CD8-positive, alpha-beta memory T cell (primary cell): ENCODE data around the gene DNAH11. TPM values are rescaled to one million over a fixed set of nuclear protein-coding genes. Genes with fewer than 3 reads are reported as not detected.

ENCODE experiments used
- CTCF ChIA-PET: fragments of 350-600 bp; sonication (Branson Sonifier 250); formaldehyde crosslinking; loops from one replicate; lab custom pipeline; 2021; ENCODE audit warnings: antibody characterized with exemption; lab: Charles Lee
- POLR2A ChIA-PET: fragments of 350-600 bp; sonication (Branson Sonifier 250); formaldehyde crosslinking; loops from one replicate; lab custom pipeline; 2021; ENCODE audit warnings: antibody characterized with exemption; lab: Charles Lee
- DNase-seq, 5 donors: peaks; one replicate each; pipeline versions ENCODE4 v3.0.0 to v3.0.0-alpha.2; 2020 to 2022; ENCODE audit warnings: mixed read lengths in 1 of 5
- H3K27ac ChIP-seq: one replicate; pipeline ENCODE4 v1.7.0; 2013; ENCODE audit warnings: low read depth, mild to moderate bottlenecking, low read length, moderate library complexity
- H3K27me3 ChIP-seq: 2 replicates; pipeline ENCODE4 v1.7.0; 2013; ENCODE audit warnings: low read length, mild to moderate bottlenecking; ENCODE audit not compliant: insufficient read depth, poor library complexity, severe bottlenecking
- H3K36me3 ChIP-seq: 2 replicates; pipeline ENCODE4 v1.7.0; 2013; ENCODE audit warnings: mild to moderate bottlenecking, low read length, moderate library complexity; ENCODE audit not compliant: insufficient read depth
- H3K4me1 ChIP-seq: 2 replicates; pipeline ENCODE4 v1.7.0; 2013; ENCODE audit warnings: mild to moderate bottlenecking, low read length, moderate library complexity; ENCODE audit not compliant: insufficient read depth
- H3K4me3 ChIP-seq: 2 replicates; pipeline ENCODE4 v1.7.0; 2013; ENCODE audit warnings: mild to moderate bottlenecking, low read length
- H3K9me3 ChIP-seq: 2 replicates; pipeline ENCODE4 v1.7.0; 2013; ENCODE audit warnings: mild to moderate bottlenecking, low read length
- H3K27ac Mint-ChIP-seq, 8 donors: one replicate each; pipeline ENCODE4 v1.8.0; 2020 to 2021; ENCODE audit warnings: mixed read lengths in 8 of 8, mild to moderate bottlenecking in 6 of 8, inconsistent platforms in 3 of 8, moderate library complexity in 3 of 8
- H3K27me3 Mint-ChIP-seq, 2 donors: one replicate each; pipeline ENCODE4 v1.8.0; 2020 to 2021; ENCODE audit warnings: mixed read lengths in 2 of 2, mild to moderate bottlenecking in 1 of 2, moderate library complexity in 1 of 2
- H3K36me3 Mint-ChIP-seq, 3 donors: one replicate each; pipeline ENCODE4 v1.8.0; 2020 to 2021; ENCODE audit warnings: mixed read lengths in 3 of 3, inconsistent platforms in 1 of 3, mild to moderate bottlenecking in 1 of 3
- H3K4me1 Mint-ChIP-seq, 3 donors: one replicate each; pipeline ENCODE4 v1.8.0; 2020 to 2021; ENCODE audit warnings: mixed read lengths in 3 of 3, inconsistent platforms in 1 of 3, mild to moderate bottlenecking in 1 of 3
- H3K4me3 Mint-ChIP-seq, 7 donors: one replicate each; pipeline ENCODE4 v1.8.0; 2020 to 2021; ENCODE audit warnings: mixed read lengths in 7 of 7, mild to moderate bottlenecking in 6 of 7, moderate library complexity in 4 of 7, inconsistent platforms in 2 of 7
- H3K9me3 Mint-ChIP-seq, 5 donors: one replicate each; pipeline ENCODE4 v1.8.0; 2020 to 2022; ENCODE audit warnings: mixed read lengths in 5 of 5, mild to moderate bottlenecking in 3 of 5, moderate library complexity in 2 of 5, inconsistent platforms in 1 of 5
- polyA plus RNA-seq: library from polyadenylated mRNA; unstranded; fragments of 300-500 nt; fragmentation: Illumina TruSeq; gene quantifications from one replicate; pipeline ENCODE4 v1.2.3, GENCODE V29; 2021
- total RNA-seq, 2 experiments: library from RNA; stranded (reverse); gene quantifications; one replicate each; pipeline ENCODE4 v1.2.3, GENCODE V29; 2021

Gene DNAH11
- total and polyA plus RNA-seq, 3 experiments from 2014 or later: 0.02 TPM; not detected in 2

DNA sequence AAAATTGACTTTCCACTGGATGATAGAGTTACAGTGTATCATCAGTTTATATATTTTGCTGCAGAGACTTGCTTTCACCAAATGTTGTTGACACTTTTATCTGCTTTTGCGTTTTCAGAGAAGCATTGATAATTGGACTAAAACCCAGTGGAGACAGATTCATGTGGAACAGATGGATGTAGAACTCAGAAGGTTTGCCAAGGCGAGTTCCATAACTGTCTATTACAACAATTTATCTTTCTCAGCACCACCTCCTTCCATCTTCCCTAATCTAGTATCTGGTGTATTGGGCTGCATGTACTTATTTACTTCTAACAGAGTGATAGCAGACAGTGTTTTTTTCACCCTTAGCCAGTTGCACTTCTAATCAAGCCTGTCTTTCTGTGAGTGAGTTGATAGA is 73.3 kb downstream of the DNAH11 start:
- Mint-ChIP-seq H3K9me3 (peaks cover 0 to 6% (median 0%) of the 10 kb centered on the region in 5 donors), H3K4me1 (no peaks in the 10 kb centered on the region), H3K27me3 (peaks cover 7 to 16% of the 10 kb centered on the region in 2 donors), H3K36me3 (no peaks in the 10 kb centered on the region), H3K27ac (no peak overlapping the region), H3K4me3 (no peak overlapping the region)
- H3K9me3 ChIP-seq: no peaks in the 10 kb centered on the region
- no peak overlapping the region for H3K27ac ChIP-seq
- H3K27me3 ChIP-seq: no peaks in the 10 kb centered on the region
- no peaks in the 10 kb centered on the region for H3K4me1 ChIP-seq
- POLR2A ChIA-PET: no interaction called here
- no peak for DNase-seq
- no peaks in the 10 kb centered on the region for H3K36me3 ChIP-seq
- CTCF ChIA-PET: no interaction called here
- H3K4me3 ChIP-seq: no peak overlapping the region

DNA sequence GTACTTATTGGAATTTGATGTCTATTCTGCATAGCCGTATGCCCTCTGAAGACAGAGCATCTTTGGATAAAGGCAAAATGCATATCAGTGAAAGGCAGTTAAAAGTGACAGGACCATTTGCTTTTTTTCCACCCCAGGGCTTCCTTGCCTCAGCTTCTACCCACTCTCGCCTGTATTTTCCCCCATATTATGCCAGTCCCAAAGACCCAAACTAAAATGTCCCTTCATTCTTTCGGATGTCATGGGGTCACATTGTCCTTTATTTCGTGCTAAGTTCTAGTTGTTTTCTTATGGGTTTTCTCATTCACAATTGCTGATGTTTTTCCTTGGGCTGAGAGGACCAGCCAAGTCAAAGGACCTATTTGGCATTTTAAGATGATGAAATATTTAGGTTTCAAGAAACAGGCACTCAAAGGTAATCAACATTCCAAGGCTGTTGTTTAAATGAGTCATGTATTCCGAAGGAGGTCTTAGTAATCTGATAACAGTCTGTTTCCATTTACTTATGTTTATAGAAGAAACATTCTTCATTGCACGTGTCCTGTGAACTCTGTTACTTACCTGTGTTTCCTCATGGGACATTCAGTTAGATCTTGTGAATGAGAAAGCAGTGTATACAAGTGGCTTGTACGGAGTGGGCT is 74.1 kb downstream of the DNAH11 start:
- Mint-ChIP-seq H3K27me3 (peaks cover 8 to 16% of the 10 kb centered on the region in 2 donors), H3K4me3 (no peak overlapping the region), H3K4me1 (no peaks in the 10 kb centered on the region), H3K9me3 (peaks cover 0 to 6% (median 0%) of the 10 kb centered on the region in 5 donors), H3K36me3 (no peaks in the 10 kb centered on the region), H3K27ac (peak overlapping the region in 1 of 8 donors; percentile 9)
- POLR2A ChIA-PET: no interaction called here
- DNase-seq: no peak
- Histone ChIP-seq H3K27ac (no peak overlapping the region), H3K36me3 (no peaks in the 10 kb centered on the region), H3K4me1 (no peaks in the 10 kb centered on the region), H3K4me3 (no peak overlapping the region), H3K27me3 (no peaks in the 10 kb centered on the region), H3K9me3 (no peaks in the 10 kb centered on the region)
- CTCF ChIA-PET: no interaction called here

DNA sequence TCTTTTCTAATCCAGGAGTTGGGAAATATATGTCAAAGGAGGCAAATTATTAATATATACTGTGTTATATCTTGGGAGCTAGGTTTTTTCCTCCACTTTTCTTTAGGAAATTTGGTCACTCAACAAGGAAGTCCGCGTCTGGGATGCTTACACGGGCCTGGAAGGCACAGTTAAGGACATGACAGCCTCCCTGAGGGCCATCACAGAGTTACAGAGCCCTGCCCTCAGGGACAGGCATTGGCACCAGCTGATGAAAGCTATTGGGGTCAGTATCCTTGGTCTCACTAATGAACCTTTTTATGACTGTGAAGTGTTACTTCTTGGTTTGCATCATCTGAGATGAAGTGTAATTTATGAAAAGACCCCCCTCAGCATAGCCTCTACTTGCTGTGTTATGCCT is 74.7 kb downstream of the DNAH11 start:
- H3K4me3 ChIP-seq: no peak overlapping the region
- H3K9me3 Mint-ChIP-seq: peaks cover 0 to 6% (median 0%) of the 10 kb centered on the region in 5 donors
- no peaks in the 10 kb centered on the region for H3K9me3 ChIP-seq
- peaks cover 8 to 16% of the 10 kb centered on the region in 2 donors for H3K27me3 Mint-ChIP-seq
- DNase-seq: no peak
- H3K4me1 Mint-ChIP-seq: no peaks in the 10 kb centered on the region
- no peaks in the 10 kb centered on the region for H3K36me3 Mint-ChIP-seq
- ChIA-PET POLR2A (no interaction called here), CTCF (no interaction called here)
- no peaks in the 10 kb centered on the region for H3K4me1 ChIP-seq
- H3K4me3 Mint-ChIP-seq: no peak overlapping the region
- peak overlapping the region in 2 of 8 donors; percentile 9 to 29 for H3K27ac Mint-ChIP-seq
- H3K27me3 ChIP-seq: no peaks in the 10 kb centered on the region
- H3K27ac ChIP-seq: no peak overlapping the region
- H3K36me3 ChIP-seq: no peaks in the 10 kb centered on the region

DNA sequence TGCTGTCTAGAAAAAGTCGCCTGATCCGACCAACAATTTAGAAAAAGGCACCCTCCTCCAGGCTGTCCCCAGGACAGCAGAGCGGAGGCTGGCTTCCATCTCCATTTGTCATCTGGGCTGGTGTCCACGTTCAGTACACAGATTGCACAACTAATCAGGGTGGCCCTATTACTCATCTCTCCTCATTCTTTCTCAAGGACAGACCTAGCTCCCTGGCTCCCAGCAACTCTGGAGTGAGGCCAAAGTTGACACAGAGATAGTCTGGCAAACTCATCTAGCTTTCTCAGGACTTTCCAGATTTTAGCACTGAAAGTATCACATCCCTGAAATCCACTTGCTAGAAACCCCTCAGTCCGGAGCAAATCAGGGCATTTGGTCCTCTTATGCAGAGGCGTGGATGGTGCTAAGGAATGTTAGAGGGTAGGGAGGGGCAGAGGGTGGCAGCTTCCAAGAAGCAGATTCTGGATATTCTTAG is 75.1 kb downstream of the DNAH11 start:
- Mint-ChIP-seq H3K27ac (peak overlapping the region in 1 of 8 donors; percentile 29), H3K36me3 (no peaks in the 10 kb centered on the region), H3K4me3 (no peak overlapping the region), H3K9me3 (peaks cover 0 to 6% (median 0%) of the 10 kb centered on the region in 5 donors), H3K4me1 (no peaks in the 10 kb centered on the region), H3K27me3 (peaks cover 8 to 16% of the 10 kb centered on the region in 2 donors)
- ChIA-PET CTCF (no interaction called here), POLR2A (no interaction called here)
- Histone ChIP-seq H3K27ac (no peak overlapping the region), H3K27me3 (no peaks in the 10 kb centered on the region), H3K36me3 (no peaks in the 10 kb centered on the region), H3K4me1 (no peaks in the 10 kb centered on the region), H3K4me3 (no peak overlapping the region), H3K9me3 (no peaks in the 10 kb centered on the region)
- DNase-seq: no peak

DNA sequence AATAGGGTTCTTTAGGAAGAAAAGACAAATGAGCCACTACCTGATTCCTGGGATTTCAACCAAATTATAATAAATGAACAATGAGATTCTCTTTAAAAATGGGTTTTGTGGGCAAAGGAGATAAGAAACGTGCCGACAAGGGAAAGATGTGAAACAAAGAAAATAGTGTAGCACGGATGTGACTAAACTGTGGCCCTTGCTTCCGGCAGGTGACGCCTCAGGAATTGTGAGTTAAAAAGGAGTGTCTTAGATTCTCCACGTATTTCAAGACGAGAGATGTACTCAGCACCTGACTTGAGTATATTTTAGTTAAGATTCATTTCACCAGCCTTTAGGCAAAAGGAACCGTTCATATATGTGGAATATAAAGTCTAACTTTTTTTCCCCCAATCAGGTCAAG is 75.9 kb downstream of the DNAH11 start:
- Mint-ChIP-seq H3K4me3 (no peak overlapping the region), H3K4me1 (no peaks in the 10 kb centered on the region), H3K36me3 (no peaks in the 10 kb centered on the region), H3K27ac (no peak overlapping the region), H3K27me3 (peaks cover 8 to 16% of the 10 kb centered on the region in 2 donors), H3K9me3 (peaks cover 0 to 6% (median 0%) of the 10 kb centered on the region in 5 donors)
- DNase-seq: no peak
- ChIA-PET CTCF (no interaction called here), POLR2A (no interaction called here)
- Histone ChIP-seq H3K9me3 (no peaks in the 10 kb centered on the region), H3K27ac (no peak overlapping the region), H3K36me3 (no peaks in the 10 kb centered on the region), H3K27me3 (no peaks in the 10 kb centered on the region), H3K4me1 (no peaks in the 10 kb centered on the region), H3K4me3 (no peak overlapping the region)

DNA sequence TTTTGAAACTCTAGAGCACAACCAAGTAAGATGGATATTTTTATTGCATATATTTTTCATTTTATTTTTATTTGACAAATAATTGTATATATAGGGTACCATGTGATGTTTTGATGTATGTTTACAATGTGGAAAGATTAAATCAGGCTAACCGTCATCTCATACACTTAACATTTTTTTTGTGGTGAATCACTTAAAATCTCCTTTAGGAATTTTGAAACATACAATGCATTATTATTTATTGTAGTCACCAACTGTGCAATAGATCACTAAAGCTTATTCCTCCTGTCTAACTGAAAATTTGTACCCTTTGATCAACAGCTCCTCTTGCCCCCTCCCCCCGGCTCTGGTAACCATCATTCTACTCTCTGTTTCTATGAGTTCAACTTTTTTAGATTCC is 77.2 kb downstream of the DNAH11 start:
- H3K27me3 ChIP-seq: no peaks in the 10 kb centered on the region
- Mint-ChIP-seq H3K4me3 (no peak overlapping the region), H3K27ac (no peak overlapping the region), H3K27me3 (peaks cover 8 to 16% of the 10 kb centered on the region in 2 donors), H3K9me3 (peaks cover 0 to 6% (median 0%) of the 10 kb centered on the region in 5 donors), H3K36me3 (no peaks in the 10 kb centered on the region), H3K4me1 (no peaks in the 10 kb centered on the region)
- no peak for DNase-seq
- ChIA-PET CTCF (no interaction called here), POLR2A (no interaction called here)
- H3K4me3 ChIP-seq: no peak overlapping the region
- H3K9me3 ChIP-seq: no peaks in the 10 kb centered on the region
- no peak overlapping the region for H3K27ac ChIP-seq
- H3K36me3 ChIP-seq: no peaks in the 10 kb centered on the region
- H3K4me1 ChIP-seq: no peaks in the 10 kb centered on the region

DNA sequence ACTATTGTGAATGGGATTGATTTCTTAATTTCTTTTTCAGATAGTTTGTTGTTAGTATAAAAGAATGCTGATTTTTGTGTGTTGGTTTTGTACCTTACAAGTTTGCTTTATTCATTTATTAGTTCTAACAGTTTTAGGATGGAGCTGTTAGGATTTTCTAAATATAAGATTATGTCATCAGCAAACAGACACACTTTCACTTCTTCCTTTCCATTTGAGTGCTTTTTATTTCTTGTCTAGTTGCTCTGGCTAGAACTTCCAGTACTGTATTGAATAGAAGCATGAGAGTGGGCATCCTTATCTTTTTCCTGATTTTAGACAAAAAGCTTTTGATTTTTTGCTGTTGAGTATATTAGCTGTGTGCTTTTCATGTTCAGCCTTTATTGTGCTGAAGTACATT is 81.5 kb downstream of the DNAH11 start:
- no peak overlapping the region for H3K27ac Mint-ChIP-seq
- Histone ChIP-seq H3K27ac (no peak overlapping the region), H3K36me3 (no peaks in the 10 kb centered on the region), H3K4me1 (no peaks in the 10 kb centered on the region), H3K4me3 (no peak overlapping the region), H3K27me3 (no peaks in the 10 kb centered on the region), H3K9me3 (no peaks in the 10 kb centered on the region)
- H3K9me3 Mint-ChIP-seq: peaks cover 0 to 8% (median 3%) of the 10 kb centered on the region in 5 donors
- H3K36me3 Mint-ChIP-seq: no peaks in the 10 kb centered on the region
- ChIA-PET POLR2A (no interaction called here), CTCF (no interaction called here)
- no peak for DNase-seq
- H3K27me3 Mint-ChIP-seq: peaks cover 2 to 3% of the 10 kb centered on the region in 2 donors
- no peak overlapping the region for H3K4me3 Mint-ChIP-seq
- no peaks in the 10 kb centered on the region for H3K4me1 Mint-ChIP-seq

DNA sequence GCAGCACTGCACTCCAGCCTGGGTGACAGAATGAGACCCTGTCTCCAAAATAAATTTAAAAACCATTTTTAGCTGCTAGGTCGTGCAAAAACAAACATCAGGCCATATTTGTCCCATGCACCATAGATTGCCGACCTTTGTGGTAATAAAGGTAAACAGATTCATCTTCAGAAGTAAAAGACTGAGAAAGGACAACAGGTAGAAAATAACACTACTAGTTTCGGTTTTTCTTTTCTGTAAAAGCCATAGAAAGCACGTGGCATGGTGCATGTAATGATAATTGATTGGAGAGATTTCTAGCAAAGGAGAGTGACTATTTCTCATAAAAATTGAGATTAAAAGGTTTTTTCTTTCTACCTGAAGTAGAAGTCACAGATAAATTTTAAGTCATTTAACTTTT is 93.9 kb downstream of the DNAH11 start:
- H3K4me3 ChIP-seq: no peak overlapping the region
- CTCF ChIA-PET: no interaction called here
- H3K27ac Mint-ChIP-seq: no peak overlapping the region
- DNase-seq: no peak
- H3K27me3 ChIP-seq: no peaks in the 10 kb centered on the region
- H3K9me3 ChIP-seq: no peaks in the 10 kb centered on the region
- no peak overlapping the region for H3K27ac ChIP-seq
- peaks cover 0 to 3% (median 0%) of the 10 kb centered on the region in 3 donors for H3K4me1 Mint-ChIP-seq
- H3K36me3 Mint-ChIP-seq: peaks cover 0 to 7% (median 0%) of the 10 kb centered on the region in 3 donors
- no peak overlapping the region for H3K4me3 Mint-ChIP-seq
- H3K27me3 Mint-ChIP-seq: peaks cover 7 to 22% of the 10 kb centered on the region in 2 donors
- no peaks in the 10 kb centered on the region for H3K36me3 ChIP-seq
- peaks cover 0 to 12% (median 3%) of the 10 kb centered on the region in 5 donors for H3K9me3 Mint-ChIP-seq
- POLR2A ChIA-PET: no interaction called here
- no peaks in the 10 kb centered on the region for H3K4me1 ChIP-seq
